Mucosa of rectum (tissue), 2 donors: ENCODE results near the gene AASS.

Source experiments
- H3K27ac ChIP-seq, 2 donors: one replicate each; pipeline ENCODE4 v1.7.0; 2013; ENCODE audit warnings: inconsistent platforms in 2 of 2, low read depth in 2 of 2, low read length in 2 of 2
- H3K27me3 ChIP-seq, 2 donors: one replicate each; pipeline ENCODE4 v1.7.0; 2013; ENCODE audit warnings: low read length in 2 of 2; ENCODE audit not compliant: control insufficient read depth in 2 of 2, insufficient read depth in 2 of 2
- H3K36me3 ChIP-seq, 2 donors: one replicate each; pipeline ENCODE4 v1.7.0; 2013; ENCODE audit warnings: low read length in 2 of 2; ENCODE audit not compliant: control insufficient read depth in 2 of 2, insufficient read depth in 2 of 2
- H3K4me1 ChIP-seq, 2 donors: one replicate each; pipeline ENCODE4 v1.7.0; 2013; ENCODE audit warnings: low read length in 2 of 2, mild to moderate bottlenecking in 1 of 2; ENCODE audit not compliant: control insufficient read depth in 2 of 2, insufficient read depth in 2 of 2
- H3K4me3 ChIP-seq, 2 donors: one replicate each; pipeline ENCODE4 v1.7.0; 2013; ENCODE audit warnings: low read length in 2 of 2
- H3K9ac ChIP-seq, 2 donors: one replicate each; pipeline ENCODE4 v1.7.0; 2013; ENCODE audit warnings: low read length in 2 of 2, low read depth in 1 of 2, mild to moderate bottlenecking in 1 of 2
- H3K9me3 ChIP-seq, 2 donors: one replicate each; pipeline ENCODE4 v1.7.0; 2013; ENCODE audit warnings: low read length in 2 of 2; ENCODE audit not compliant: control insufficient read depth in 2 of 2
- donor health status: healthy.
- donor health status: Normal muscosa, but diverticular disease.

The AASS gene

GRCh38 chr7:122056977-122057376 lies 87.1 kb downstream of the AASS start:
- Histone ChIP-seq H3K4me3 (no peak overlapping the region), H3K9me3 (no peaks in the 10 kb centered on the region), H3K36me3 (no peaks in the 10 kb centered on the region), H3K4me1 (no peaks in the 10 kb centered on the region), H3K27ac (no peak overlapping the region), H3K9ac (no peak overlapping the region), H3K27me3 (no peaks in the 10 kb centered on the region)

DNA sequence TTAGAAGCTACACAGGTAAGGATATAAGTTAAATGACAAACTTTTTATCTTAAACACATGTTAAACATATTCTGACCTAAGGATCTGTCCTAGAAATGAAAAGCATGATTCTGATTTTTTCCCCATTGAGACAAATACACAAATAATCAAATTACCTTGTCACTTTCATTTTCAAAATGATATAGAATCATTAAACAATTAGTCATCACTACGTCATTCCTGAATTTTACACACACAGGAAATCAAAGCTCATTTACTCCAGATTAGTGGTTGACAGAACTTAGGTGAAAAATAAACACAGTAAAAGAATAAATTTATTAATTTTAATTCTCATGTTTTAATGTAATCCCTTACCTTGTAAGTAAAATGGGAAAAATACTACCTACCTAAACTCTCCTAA lies 89.0 kb downstream of the AASS start:
- H3K4me1 ChIP-seq, result no peaks in the 10 kb centered on the region
- H3K4me3 ChIP-seq, result no peak overlapping the region
- H3K27ac ChIP-seq, result no peak overlapping the region
- no peaks in the 10 kb centered on the region for H3K9me3 ChIP-seq
- no peak overlapping the region for H3K9ac ChIP-seq
- H3K27me3 ChIP-seq, result no peaks in the 10 kb centered on the region
- no peaks in the 10 kb centered on the region for H3K36me3 ChIP-seq

DNA sequence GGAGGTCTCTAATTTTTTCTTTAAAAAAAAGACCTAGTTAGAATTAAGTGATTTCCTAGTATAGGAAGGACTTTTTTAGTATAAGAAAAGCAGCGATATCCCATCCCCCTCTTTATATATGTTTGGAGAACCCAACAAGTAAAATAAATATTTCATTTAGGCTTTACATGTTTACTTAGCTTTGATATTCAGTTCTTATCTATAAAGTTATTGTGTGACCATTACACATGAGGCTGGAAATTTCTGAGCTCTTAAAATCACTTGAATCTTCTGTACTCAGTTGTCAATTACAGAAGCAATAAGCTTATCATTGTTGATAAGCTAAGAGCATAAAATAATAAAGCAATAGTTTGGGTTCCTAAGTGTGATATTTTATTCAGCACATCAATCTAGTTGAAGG lies 89.7 kb downstream of the AASS start:
- H3K9me3 ChIP-seq, result no peaks in the 10 kb centered on the region
- no peaks in the 10 kb centered on the region for H3K27me3 ChIP-seq
- H3K4me1 ChIP-seq, result no peaks in the 10 kb centered on the region
- no peak overlapping the region for H3K4me3 ChIP-seq
- H3K27ac ChIP-seq, result no peak overlapping the region
- H3K9ac ChIP-seq, result no peak overlapping the region
- no peaks in the 10 kb centered on the region for H3K36me3 ChIP-seq

DNA sequence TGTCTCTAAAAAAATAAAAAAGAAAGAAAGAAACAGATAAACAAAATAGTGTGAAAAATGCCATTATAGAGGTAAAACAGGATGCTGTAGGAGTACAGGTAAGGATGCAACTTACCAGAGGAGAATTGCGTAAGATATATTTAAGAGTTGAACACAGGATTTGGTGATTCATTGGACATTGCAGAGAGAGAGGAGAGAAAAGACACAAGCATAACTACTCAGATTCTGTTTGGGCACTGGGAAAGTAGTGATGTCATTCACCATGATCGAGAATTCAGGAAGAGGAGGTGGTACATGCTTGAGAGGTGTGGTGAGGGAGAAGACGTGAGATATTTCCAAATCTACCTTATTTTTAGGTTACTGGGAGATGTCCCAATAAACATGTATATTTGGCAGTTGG lies 97.6 kb downstream of the AASS start:
- no peak overlapping the region for H3K27ac ChIP-seq
- no peak overlapping the region for H3K9ac ChIP-seq
- no peaks in the 10 kb centered on the region for H3K36me3 ChIP-seq
- no peak overlapping the region for H3K4me3 ChIP-seq
- H3K27me3 ChIP-seq, result no peaks in the 10 kb centered on the region
- H3K4me1 ChIP-seq, result no peaks in the 10 kb centered on the region
- no peaks in the 10 kb centered on the region for H3K9me3 ChIP-seq

- no peaks in the 10 kb centered on the region for H3K27me3 ChIP-seq
Measured at GRCh38 chr7:122040147-122040546, 103.9 kb downstream of the AASS start.

DNA sequence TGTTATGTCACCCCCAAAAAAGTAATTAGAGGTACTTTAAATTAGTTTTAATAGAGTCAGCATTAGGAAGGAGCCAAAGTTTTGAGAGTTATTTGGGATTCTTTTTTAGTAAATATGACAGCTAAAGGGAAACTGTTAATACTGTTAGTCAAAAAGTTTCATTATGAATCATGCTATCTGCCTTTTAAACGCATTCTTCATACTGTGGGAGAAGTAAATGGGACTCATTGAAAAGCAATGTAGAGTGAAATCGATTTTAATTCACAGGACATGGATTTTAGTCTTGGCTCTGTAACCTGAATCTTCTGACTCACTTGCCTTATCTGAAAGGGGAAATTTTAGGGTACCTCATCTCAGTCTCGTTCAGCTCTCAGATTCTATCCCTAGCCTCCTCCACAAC lies 105.1 kb downstream of the AASS start:
- no peaks in the 10 kb centered on the region for H3K4me1 ChIP-seq
- H3K4me3 ChIP-seq, result no peak overlapping the region
- H3K9ac ChIP-seq, result no peak overlapping the region
- H3K36me3 ChIP-seq, result no peaks in the 10 kb centered on the region
- H3K9me3 ChIP-seq, result no peaks in the 10 kb centered on the region
- no peaks in the 10 kb centered on the region for H3K27me3 ChIP-seq
- H3K27ac ChIP-seq, result no peak overlapping the region

More at GRCh38 chr7:122040147-122040546, 103.9 kb downstream of the AASS start:
- H3K4me1 ChIP-seq, result no peaks in the 10 kb centered on the region
- no peak overlapping the region for H3K9ac ChIP-seq
- no peak overlapping the region for H3K4me3 ChIP-seq
- no peak overlapping the region for H3K27ac ChIP-seq
- H3K36me3 ChIP-seq, result no peaks in the 10 kb centered on the region
- H3K9me3 ChIP-seq, result no peaks in the 10 kb centered on the region

GRCh38 chr7:122038134-122038533 lies 105.9 kb downstream of the AASS start:
- no peaks in the 10 kb centered on the region for H3K27me3 ChIP-seq
- no peak overlapping the region for H3K27ac ChIP-seq
- H3K9ac ChIP-seq, result no peak overlapping the region

DNA sequence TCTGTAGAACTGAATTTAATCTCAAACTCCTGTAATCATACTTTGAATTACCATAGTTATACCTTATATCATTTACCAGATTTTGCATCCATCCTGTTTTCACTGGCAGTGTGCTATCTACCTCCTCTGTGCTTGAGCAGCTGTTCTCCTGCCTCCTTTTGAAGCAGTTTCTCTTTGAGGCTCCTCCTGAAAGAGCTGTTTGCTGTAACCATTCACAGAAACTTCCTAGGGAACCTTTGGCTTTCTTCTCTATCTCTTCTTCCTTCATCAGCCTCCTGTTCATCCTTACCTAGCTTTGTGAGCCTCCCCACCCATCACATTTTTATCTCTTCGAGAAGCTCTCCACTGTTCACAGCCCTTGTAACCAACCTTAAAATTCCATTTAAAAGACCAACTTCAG lies 108.2 kb downstream of the AASS start:
- no peak overlapping the region for H3K4me3 ChIP-seq
- H3K4me1 ChIP-seq, result no peaks in the 10 kb centered on the region
- H3K9me3 ChIP-seq, result no peaks in the 10 kb centered on the region
- no peak overlapping the region for H3K27ac ChIP-seq
- no peak overlapping the region for H3K9ac ChIP-seq
- no peaks in the 10 kb centered on the region for H3K27me3 ChIP-seq
- no peaks in the 10 kb centered on the region for H3K36me3 ChIP-seq

More at GRCh38 chr7:122038134-122038533, 105.9 kb downstream of the AASS start:
- Histone ChIP-seq H3K36me3 (no peaks in the 10 kb centered on the region), H3K4me3 (no peak overlapping the region), H3K9me3 (no peaks in the 10 kb centered on the region), H3K4me1 (no peaks in the 10 kb centered on the region)

GRCh38 chr7:122033641-122034040 lies 110.4 kb downstream of the AASS start:
- Histone ChIP-seq H3K4me1 (no peaks in the 10 kb centered on the region), H3K9ac (no peak overlapping the region), H3K27ac (no peak overlapping the region), H3K36me3 (no peaks in the 10 kb centered on the region), H3K4me3 (no peak overlapping the region), H3K27me3 (no peaks in the 10 kb centered on the region), H3K9me3 (no peaks in the 10 kb centered on the region)

GRCh38 chr7:122027058-122027457 lies 117.0 kb downstream of the AASS start:
- Histone ChIP-seq H3K36me3 (no peaks in the 10 kb centered on the region), H3K9me3 (no peaks in the 10 kb centered on the region), H3K27me3 (no peaks in the 10 kb centered on the region), H3K4me3 (no peak overlapping the region), H3K27ac (no peak overlapping the region), H3K9ac (no peak overlapping the region), H3K4me1 (no peaks in the 10 kb centered on the region)
